ENCODE measurements around the gene FAM149B1. TPM values are rescaled to one million over a fixed set of nuclear protein-coding genes. Genes with fewer than 3 reads are reported as not detected.

Gene FAM149B1
- total and polyA plus RNA-seq, 2 of the 13 experiments (the other 11 are each of a cell fraction or from before 2014, with no cell fraction given), result 9.3 to 16.8 TPM

DNA sequence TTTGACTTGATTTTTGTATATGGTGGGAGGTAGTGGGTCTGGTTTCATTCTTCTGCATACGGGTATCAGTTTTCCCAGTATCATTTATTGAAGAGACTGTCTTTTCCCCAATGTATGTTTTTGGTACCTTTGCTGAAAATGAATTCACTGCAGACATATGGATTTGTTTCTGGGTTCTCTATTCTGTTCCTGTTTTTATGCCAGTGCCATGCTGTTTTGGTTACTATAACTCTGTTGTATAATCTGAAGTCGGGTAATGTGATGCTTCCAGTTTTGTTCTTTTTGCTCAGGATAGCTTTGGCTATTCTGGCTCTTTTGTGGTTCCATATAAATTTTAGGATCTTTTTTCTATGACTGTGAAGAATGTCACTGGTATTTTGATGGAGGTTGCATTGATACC lies 947 bp upstream of the FAM149B1 start (continued):
- no peak for TF ChIP-seq FOSL1 (CRISPR knock-in tag; IDR thresholded peaks at IDR 0.05; ENCODE audit: borderline replicate concordance)
- no peak for TF ChIP-seq ZNF510 (CRISPR knock-in tag; IDR thresholded peaks at IDR 0.05; ENCODE audit: low read depth)

DNA sequence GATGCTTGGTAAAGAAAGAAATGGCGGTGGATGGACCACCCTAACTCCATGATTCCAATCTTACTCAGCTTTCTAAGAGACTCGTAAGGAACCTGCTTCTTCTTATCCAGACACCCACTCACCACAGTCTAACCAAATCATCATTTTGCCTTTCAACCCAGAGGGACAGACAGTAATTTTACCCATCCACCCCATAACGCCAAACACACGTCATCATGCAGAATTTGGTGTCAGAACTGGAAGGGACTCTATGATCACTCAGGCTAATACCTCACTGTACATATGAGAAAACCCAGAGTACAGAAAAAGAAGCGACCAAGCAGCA lies 499 bp upstream of the FAM149B1 start:
- no peaks in the 10 kb centered on the region for H4K20me1 ChIP-seq (ENCODE audit: insufficient read depth, low read length)

More for the DNA sequence above, 499 bp upstream of the FAM149B1 start:
- H3K9me3 ChIP-seq (ENCODE audit: low read length), result no peaks in the 10 kb centered on the region
- CTCF ChIA-PET (ENCODE audit: low intra/inter-chr PET ratio, low total read pairs), result interaction anchor here (1.8 kb wide), 1 partner anchor 52 kb away, joined by 4 read pairs; no protein-coding TSS in a partner anchor
- no peak for DNase-seq (ENCODE audit: low spot score)
- POLR2A ChIA-PET, result interaction anchor here (1.6 to 2.1 kb wide), 4 partner anchors 10 to 72 kb away, joined by 4 to 16 read pairs (median 10); partner anchors contain the start of gene NUDT13
- H3K4me2 ChIP-seq (ENCODE audit: low read depth, low read length), result peak overlapping the region; percentile 63
- TF ChIP-seq, protein P1, sequence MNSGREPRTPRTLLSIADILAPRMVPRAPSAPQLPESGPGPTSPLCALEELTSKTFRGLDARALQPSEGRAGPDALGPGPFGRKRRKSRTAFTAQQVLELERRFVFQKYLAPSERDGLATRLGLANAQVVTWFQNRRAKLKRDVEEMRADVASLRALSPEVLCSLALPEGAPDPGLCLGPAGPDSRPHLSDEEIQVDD (CRISPR knock-in tag; IDR thresholded peaks at IDR 0.05; ENCODE audit: borderline replicate concordance), result no peak
- TF ChIP-seq ZNF589 (CRISPR knock-in tag; conservative IDR thresholded peaks at IDR 0.05) (0 out of 2 replicates have a peak, but pooled peaks have one; percentile 30), ZNF34 (CRISPR knock-in tag; IDR thresholded peaks at IDR 0.05; ENCODE audit: borderline replicate concordance) (0 out of 2 replicates have a peak, but pooled peaks have one; percentile 13), SOX5 (CRISPR knock-in tag; IDR thresholded peaks at IDR 0.05; ENCODE audit: borderline replicate concordance) (no peak), KLF9 (CRISPR knock-in tag; IDR thresholded peaks at IDR 0.05; ENCODE audit: low read depth) (no peak)
- TF ChIP-seq, protein P2, sequence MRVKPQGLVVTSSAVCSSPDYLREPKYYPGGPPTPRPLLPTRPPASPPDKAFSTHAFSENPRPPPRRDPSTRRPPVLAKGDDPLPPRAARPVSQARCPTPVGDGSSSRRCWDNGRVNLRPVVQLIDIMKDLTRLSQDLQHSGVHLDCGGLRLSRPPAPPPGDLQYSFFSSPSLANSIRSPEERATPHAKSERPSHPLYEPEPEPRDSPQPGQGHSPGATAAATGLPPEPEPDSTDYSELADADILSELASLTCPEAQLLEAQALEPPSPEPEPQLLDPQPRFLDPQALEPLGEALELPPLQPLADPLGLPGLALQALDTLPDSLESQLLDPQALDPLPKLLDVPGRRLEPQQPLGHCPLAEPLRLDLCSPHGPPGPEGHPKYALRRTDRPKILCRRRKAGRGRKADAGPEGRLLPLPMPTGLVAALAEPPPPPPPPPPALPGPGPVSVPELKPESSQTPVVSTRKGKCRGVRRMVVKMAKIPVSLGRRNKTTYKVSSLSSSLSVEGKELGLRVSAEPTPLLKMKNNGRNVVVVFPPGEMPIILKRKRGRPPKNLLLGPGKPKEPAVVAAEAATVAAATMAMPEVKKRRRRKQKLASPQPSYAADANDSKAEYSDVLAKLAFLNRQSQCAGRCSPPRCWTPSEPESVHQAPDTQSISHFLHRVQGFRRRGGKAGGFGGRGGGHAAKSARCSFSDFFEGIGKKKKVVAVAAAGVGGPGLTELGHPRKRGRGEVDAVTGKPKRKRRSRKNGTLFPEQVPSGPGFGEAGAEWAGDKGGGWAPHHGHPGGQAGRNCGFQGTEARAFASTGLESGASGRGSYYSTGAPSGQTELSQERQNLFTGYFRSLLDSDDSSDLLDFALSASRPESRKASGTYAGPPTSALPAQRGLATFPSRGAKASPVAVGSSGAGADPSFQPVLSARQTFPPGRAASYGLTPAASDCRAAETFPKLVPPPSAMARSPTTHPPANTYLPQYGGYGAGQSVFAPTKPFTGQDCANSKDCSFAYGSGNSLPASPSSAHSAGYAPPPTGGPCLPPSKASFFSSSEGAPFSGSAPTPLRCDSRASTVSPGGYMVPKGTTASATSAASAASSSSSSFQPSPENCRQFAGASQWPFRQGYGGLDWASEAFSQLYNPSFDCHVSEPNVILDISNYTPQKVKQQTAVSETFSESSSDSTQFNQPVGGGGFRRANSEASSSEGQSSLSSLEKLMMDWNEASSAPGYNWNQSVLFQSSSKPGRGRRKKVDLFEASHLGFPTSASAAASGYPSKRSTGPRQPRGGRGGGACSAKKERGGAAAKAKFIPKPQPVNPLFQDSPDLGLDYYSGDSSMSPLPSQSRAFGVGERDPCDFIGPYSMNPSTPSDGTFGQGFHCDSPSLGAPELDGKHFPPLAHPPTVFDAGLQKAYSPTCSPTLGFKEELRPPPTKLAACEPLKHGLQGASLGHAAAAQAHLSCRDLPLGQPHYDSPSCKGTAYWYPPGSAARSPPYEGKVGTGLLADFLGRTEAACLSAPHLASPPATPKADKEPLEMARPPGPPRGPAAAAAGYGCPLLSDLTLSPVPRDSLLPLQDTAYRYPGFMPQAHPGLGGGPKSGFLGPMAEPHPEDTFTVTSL (CRISPR knock-in tag; IDR thresholded peaks at IDR 0.05; ENCODE audit: borderline replicate concordance), result 0 out of 2 replicates have a peak, but pooled peaks have one; percentile 9
- H3K27ac ChIP-seq (ENCODE audit: extremely low read length, insufficient read depth, low read length), result peak overlapping the region; percentile 89
- 0% methylated on average over 5 of the region's 5 CpGs for WGBS (ENCODE audit: low lambda C conversion rate)
- peak overlapping the region; percentile 93 for H3K9ac ChIP-seq (ENCODE audit: insufficient read depth, low read depth, low read length)
- no peak overlapping the region for H2AFZ ChIP-seq (ENCODE audit: low read length)
- FAIRE-seq, result no peak
- H3K27me3 ChIP-seq (ENCODE audit: control insufficient read depth in 1 of 2, insufficient read depth in 2 of 2, low read length in 2 of 2), result no peaks in the 10 kb centered on the region; a peak in 1 of 5 replicates
- intact Hi-C loops (cut with micrococcal nuclease; ENCODE audit: unreplicated experiment) (no loop called here), in situ Hi-C loops (cut with HindIII; ENCODE audit: extremely low pct_ligation_motif_present, low pct_unique_long_range_greater_than_20kb) (no loop called here)
- peaks cover 16% of the 10 kb centered on the region for H3K4me1 ChIP-seq (ENCODE audit: insufficient read depth, low read length)
- H3K4me3 ChIP-seq (replicated peaks in 1 of 3; ENCODE audit: insufficient read depth in 1 of 3, low read depth in 2 of 3, low read length in 3 of 3), result peak overlapping the region; percentile 80 to 89 (median 84)
- BruUV-seq (replicated peaks), result no TSS peak
- ATAC-seq, result no peak
- peaks cover 44% of the 10 kb centered on the region for H3K79me2 ChIP-seq (ENCODE audit: insufficient read depth, low read length)
- peaks cover 2 to 18% of the 10 kb centered on the region in 2 experiments; a peak in 3 of 5 replicates for H3K36me3 ChIP-seq (replicated peaks in 1 of 2; ENCODE audit: control insufficient read depth in 1 of 2, insufficient read depth in 2 of 2, low read length in 2 of 2)

All from HepG2 (cell line).